OCI-LY3 (cell line): Measurements from ENCODE around the gene MYL10.

ENCODE experiments used
- EZH2phosphoT487 ChIP-seq: fragments of 200-600 bp; shearing (Covaris generic); IDR thresholded peaks from 2 replicates; pipeline ENCODE4 v1.6.1; 2018; ENCODE audit warnings: antibody characterized with exemption, mixed run types, low read depth
- TF ChIP-seq, protein P1 (sequence below): fragments of 200-600, 300-600 bp; sonication (generic); IDR thresholded peaks from 2 replicates; pipeline ENCODE4 v1.5.1; 2014; ENCODE audit warnings: antibody characterized with exemption, low read length, low read depth

DNA sequence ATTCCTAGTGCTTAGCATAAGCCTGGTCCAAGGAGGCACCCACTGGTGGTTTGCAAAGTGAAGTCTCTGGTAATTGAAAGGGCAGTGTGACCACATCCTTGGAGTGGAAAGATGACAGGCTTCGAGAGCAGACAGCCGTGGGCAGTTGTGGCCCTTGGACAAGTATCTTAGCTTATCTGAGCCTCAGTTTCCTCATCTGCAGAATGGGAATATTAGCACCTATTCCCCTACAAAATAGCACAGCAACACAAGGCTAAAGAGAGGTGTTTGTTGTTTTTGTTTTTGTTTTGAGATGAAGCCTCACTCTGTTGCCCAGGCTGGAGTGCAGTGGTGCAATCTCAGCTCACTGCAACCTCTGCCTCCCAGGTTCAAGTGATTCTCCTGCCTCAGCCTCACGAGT lies 29.3 kb downstream of the MYL10 start:
- TF ChIP-seq, protein P1, sequence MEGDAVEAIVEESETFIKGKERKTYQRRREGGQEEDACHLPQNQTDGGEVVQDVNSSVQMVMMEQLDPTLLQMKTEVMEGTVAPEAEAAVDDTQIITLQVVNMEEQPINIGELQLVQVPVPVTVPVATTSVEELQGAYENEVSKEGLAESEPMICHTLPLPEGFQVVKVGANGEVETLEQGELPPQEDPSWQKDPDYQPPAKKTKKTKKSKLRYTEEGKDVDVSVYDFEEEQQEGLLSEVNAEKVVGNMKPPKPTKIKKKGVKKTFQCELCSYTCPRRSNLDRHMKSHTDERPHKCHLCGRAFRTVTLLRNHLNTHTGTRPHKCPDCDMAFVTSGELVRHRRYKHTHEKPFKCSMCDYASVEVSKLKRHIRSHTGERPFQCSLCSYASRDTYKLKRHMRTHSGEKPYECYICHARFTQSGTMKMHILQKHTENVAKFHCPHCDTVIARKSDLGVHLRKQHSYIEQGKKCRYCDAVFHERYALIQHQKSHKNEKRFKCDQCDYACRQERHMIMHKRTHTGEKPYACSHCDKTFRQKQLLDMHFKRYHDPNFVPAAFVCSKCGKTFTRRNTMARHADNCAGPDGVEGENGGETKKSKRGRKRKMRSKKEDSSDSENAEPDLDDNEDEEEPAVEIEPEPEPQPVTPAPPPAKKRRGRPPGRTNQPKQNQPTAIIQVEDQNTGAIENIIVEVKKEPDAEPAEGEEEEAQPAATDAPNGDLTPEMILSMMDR: no peak
- TF ChIP-seq EZH2phosphoT487: no peak
